ENCODE results near the gene PRPF40B.

PRPF40B gene

DNA sequence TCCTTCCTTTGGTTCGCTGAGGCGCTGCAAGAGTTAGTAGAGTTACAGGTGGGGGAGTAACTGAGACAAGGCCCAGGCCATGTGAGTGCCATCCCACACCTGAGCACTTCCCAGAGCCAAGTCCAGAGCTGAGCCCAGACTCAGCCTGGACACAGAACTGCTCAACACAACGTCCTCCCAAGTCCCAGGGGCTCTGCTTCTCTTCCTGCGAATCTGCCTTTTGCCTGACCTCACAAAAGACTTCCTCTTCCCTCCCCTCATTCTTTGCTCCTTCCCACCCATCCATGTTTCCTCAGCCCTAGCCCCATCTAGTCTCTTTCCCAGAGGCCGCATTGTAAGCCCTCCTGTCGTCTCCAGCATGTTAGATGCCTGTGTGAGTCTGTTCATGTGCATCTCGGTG is 38.8 kb upstream of the PRPF40B start:
- Histone ChIP-seq H3K4ac (ENCODE audit: low read length) (no peak overlapping the region), H3K27ac (replicated peaks; ENCODE audit: low read length) (no peak overlapping the region), H4K8ac (ENCODE audit: low read depth, low read length) (no peak overlapping the region), H3K4me2 (ENCODE audit: insufficient read depth, low read length, poor library complexity, severe bottlenecking) (no peak overlapping the region), H3K23ac (ENCODE audit: low read depth, low read length, poor library complexity) (no peak overlapping the region), H3K9ac (ENCODE audit: low read depth, low read length, poor library complexity) (no peak overlapping the region), H3K14ac (ENCODE audit: low read length) (no peak overlapping the region), H2AK5ac (ENCODE audit: low read depth, low read length) (no peak overlapping the region), H2BK120ac (ENCODE audit: low read depth, low read length) (no peak overlapping the region), H3K79me1 (ENCODE audit: low read depth, low read length) (peaks cover 4% of the 10 kb centered on the region), H3K36me3 (replicated peaks in 1 of 2; ENCODE audit: control insufficient read depth in 2 of 2, insufficient read depth in 2 of 2, low read length in 2 of 2) (peaks cover 4 to 19% of the 10 kb centered on the region in 2 donors), H3K27me3 (ENCODE audit: control insufficient read depth in 3 of 3, insufficient read depth in 3 of 3, low read depth in 1 of 3, low read length in 3 of 3) (no peaks in the 10 kb centered on the region), H3K9me3 (replicated peaks in 1 of 2; ENCODE audit: control insufficient read depth in 2 of 2, insufficient read depth in 1 of 2, low read depth in 1 of 2, low read length in 2 of 2) (no peaks in the 10 kb centered on the region), H2BK15ac (ENCODE audit: low read length) (no peak overlapping the region), H4K91ac (ENCODE audit: low read depth, low read length, poor library complexity) (no peak overlapping the region), H2BK5ac (ENCODE audit: low read length) (no peak overlapping the region), H3K18ac (ENCODE audit: low read length) (no peak overlapping the region), H2BK12ac (ENCODE audit: low read length) (no peak overlapping the region), H3K4me1 (ENCODE audit: control insufficient read depth in 2 of 2, insufficient read depth in 1 of 2, low read depth in 1 of 2, low read length in 2 of 2) (peaks cover 8 to 12% of the 10 kb centered on the region in 2 donors), H3K4me3 (ENCODE audit: low read length in 2 of 2) (no peak overlapping the region), H2AFZ (ENCODE audit: low read length) (no peak overlapping the region)
- DNase-seq (ENCODE audit: low spot score): no peak
- no CpG with 5 or more reads among the region's 7 CpGs for WGBS, 2 donors (ENCODE audit: extremely low coverage in 2 of 2, insufficient read length in 2 of 2, insufficient replicate concordance in 1 of 2)

- Histone ChIP-seq H3K9me3 (replicated peaks in 1 of 2; ENCODE audit: control insufficient read depth in 2 of 2, insufficient read depth in 1 of 2, low read depth in 1 of 2, low read length in 2 of 2) (no peaks in the 10 kb centered on the region), H2BK12ac (ENCODE audit: low read length) (no peak overlapping the region), H2AK5ac (ENCODE audit: low read depth, low read length) (no peak overlapping the region), H2BK15ac (ENCODE audit: low read length) (no peak overlapping the region), H3K4me1 (ENCODE audit: control insufficient read depth in 2 of 2, insufficient read depth in 1 of 2, low read depth in 1 of 2, low read length in 2 of 2) (peaks cover 3 to 6% of the 10 kb centered on the region in 2 donors), H3K18ac (ENCODE audit: low read length) (peak overlapping the region; percentile 8), H3K4me2 (ENCODE audit: insufficient read depth, low read length, poor library complexity, severe bottlenecking) (no peak overlapping the region), H3K14ac (ENCODE audit: low read length) (no peak overlapping the region), H4K8ac (ENCODE audit: low read depth, low read length) (no peak overlapping the region), H3K27me3 (ENCODE audit: control insufficient read depth in 3 of 3, insufficient read depth in 3 of 3, low read depth in 1 of 3, low read length in 3 of 3) (no peaks in the 10 kb centered on the region), H3K4me3 (ENCODE audit: low read length in 2 of 2) (no peak overlapping the region), H3K23ac (ENCODE audit: low read depth, low read length, poor library complexity) (no peak overlapping the region), H3K9ac (ENCODE audit: low read depth, low read length, poor library complexity) (peak overlapping the region; percentile 26), H3K79me1 (ENCODE audit: low read depth, low read length) (peaks cover 4% of the 10 kb centered on the region), H3K4ac (ENCODE audit: low read length) (no peak overlapping the region), H2BK120ac (ENCODE audit: low read depth, low read length) (no peak overlapping the region), H3K36me3 (replicated peaks in 1 of 2; ENCODE audit: control insufficient read depth in 2 of 2, insufficient read depth in 2 of 2, low read length in 2 of 2) (peaks cover 4 to 19% of the 10 kb centered on the region in 2 donors), H4K91ac (ENCODE audit: low read depth, low read length, poor library complexity) (no peak overlapping the region), H2BK5ac (ENCODE audit: low read length) (no peak overlapping the region), H3K27ac (replicated peaks; ENCODE audit: low read length) (no peak overlapping the region), H2AFZ (ENCODE audit: low read length) (no peak overlapping the region)
- DNase-seq (ENCODE audit: low spot score): no peak
- WGBS, 2 donors (ENCODE audit: extremely low coverage in 2 of 2, insufficient read length in 2 of 2, insufficient replicate concordance in 1 of 2): no CpG with 5 or more reads among the region's 16 CpGs
Measured at GRCh38 chr12:49585477-49586459, 37.6 kb upstream of the PRPF40B start.

DNA sequence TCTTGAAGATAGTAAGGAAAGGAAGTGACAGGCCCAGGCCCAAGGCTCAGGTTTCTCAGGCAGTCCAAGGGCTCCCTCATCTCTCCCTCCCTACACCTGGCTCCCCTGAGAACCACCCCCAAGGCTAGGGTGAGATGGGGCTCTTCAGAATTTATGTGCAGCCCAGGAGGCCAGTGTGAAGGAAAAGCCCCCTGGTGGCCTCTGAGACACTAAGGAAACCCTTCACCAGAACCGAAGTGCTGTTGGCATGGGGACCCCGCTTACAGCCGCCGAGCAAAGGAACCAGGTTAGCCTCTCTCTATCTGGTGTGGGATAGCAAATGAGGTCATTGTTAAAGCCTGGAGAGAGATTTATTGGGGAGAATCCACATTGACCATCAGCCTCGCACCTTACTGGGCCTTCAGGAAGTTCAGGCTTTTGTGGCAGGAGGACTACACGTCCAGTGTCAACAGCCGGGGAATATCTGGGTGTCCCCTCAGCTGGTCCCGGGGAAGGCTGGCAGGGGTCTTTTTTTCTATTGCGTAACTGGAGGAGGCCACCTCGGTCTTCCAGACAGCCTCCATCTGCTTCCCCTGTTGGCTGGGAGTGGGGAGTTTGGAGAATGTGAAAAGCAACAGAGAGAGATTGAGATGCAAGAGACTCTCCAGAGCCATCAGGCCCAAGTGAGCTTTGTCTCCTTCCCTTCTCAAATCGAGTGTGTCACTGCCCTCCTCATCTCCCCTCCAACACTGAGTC is 36.0 kb upstream of the PRPF40B start:
- DNase-seq (ENCODE audit: low spot score): no peak
- Histone ChIP-seq H3K4ac (ENCODE audit: low read length) (no peak overlapping the region), H3K9ac (ENCODE audit: low read depth, low read length, poor library complexity) (no peak overlapping the region)

GRCh38 chr12:49588281-49588680 is 35.1 kb upstream of the PRPF40B start:
- Histone ChIP-seq H3K18ac (ENCODE audit: low read length) (no peak overlapping the region), H3K4ac (ENCODE audit: low read length) (no peak overlapping the region), H3K4me2 (ENCODE audit: insufficient read depth, low read length, poor library complexity, severe bottlenecking) (no peak overlapping the region), H2BK15ac (ENCODE audit: low read length) (no peak overlapping the region), H3K9ac (ENCODE audit: low read depth, low read length, poor library complexity) (peak overlapping the region; percentile 9), H3K27me3 (ENCODE audit: control insufficient read depth in 3 of 3, insufficient read depth in 3 of 3, low read depth in 1 of 3, low read length in 3 of 3) (no peaks in the 10 kb centered on the region), H4K8ac (ENCODE audit: low read depth, low read length) (no peak overlapping the region), H3K36me3 (replicated peaks in 1 of 2; ENCODE audit: control insufficient read depth in 2 of 2, insufficient read depth in 2 of 2, low read length in 2 of 2) (peaks cover 4 to 18% of the 10 kb centered on the region in 2 donors), H2BK120ac (ENCODE audit: low read depth, low read length) (no peak overlapping the region), H3K23ac (ENCODE audit: low read depth, low read length, poor library complexity) (no peak overlapping the region), H2AK5ac (ENCODE audit: low read depth, low read length) (no peak overlapping the region), H3K79me1 (ENCODE audit: low read depth, low read length) (peaks cover 4% of the 10 kb centered on the region), H3K4me3 (ENCODE audit: low read length in 2 of 2) (no peak overlapping the region), H2BK5ac (ENCODE audit: low read length) (no peak overlapping the region), H3K14ac (ENCODE audit: low read length) (no peak overlapping the region), H3K27ac (replicated peaks; ENCODE audit: low read length) (no peak overlapping the region), H3K4me1 (ENCODE audit: control insufficient read depth in 2 of 2, insufficient read depth in 1 of 2, low read depth in 1 of 2, low read length in 2 of 2) (no peaks in the 10 kb centered on the region), H4K91ac (ENCODE audit: low read depth, low read length, poor library complexity) (no peak overlapping the region), H3K9me3 (replicated peaks in 1 of 2; ENCODE audit: control insufficient read depth in 2 of 2, insufficient read depth in 1 of 2, low read depth in 1 of 2, low read length in 2 of 2) (no peaks in the 10 kb centered on the region), H2AFZ (ENCODE audit: low read length) (no peak overlapping the region), H2BK12ac (ENCODE audit: low read length) (no peak overlapping the region)
- no CpG with 5 or more reads among the region's 7 CpGs for WGBS, 2 donors (ENCODE audit: extremely low coverage in 2 of 2, insufficient read length in 2 of 2, insufficient replicate concordance in 1 of 2)
- no peak for DNase-seq (ENCODE audit: low spot score)

More for the DNA sequence above, 36.0 kb upstream of the PRPF40B start:
- no peaks in the 10 kb centered on the region for H3K27me3 ChIP-seq (ENCODE audit: control insufficient read depth in 3 of 3, insufficient read depth in 3 of 3, low read depth in 1 of 3, low read length in 3 of 3)
- no peak overlapping the region for H3K4me3 ChIP-seq (ENCODE audit: low read length in 2 of 2)
- H4K91ac ChIP-seq (ENCODE audit: low read depth, low read length, poor library complexity): no peak overlapping the region
- no peak overlapping the region for H3K18ac ChIP-seq (ENCODE audit: low read length)
- no peak overlapping the region for H2BK12ac ChIP-seq (ENCODE audit: low read length)
- no CpG with 5 or more reads among the region's 11 CpGs for WGBS, 2 donors (ENCODE audit: extremely low coverage in 2 of 2, insufficient read length in 2 of 2, insufficient replicate concordance in 1 of 2)
- H4K8ac ChIP-seq (ENCODE audit: low read depth, low read length): no peak overlapping the region
- no peak overlapping the region for H2BK5ac ChIP-seq (ENCODE audit: low read length)
- H3K27ac ChIP-seq (replicated peaks; ENCODE audit: low read length): no peak overlapping the region
- H3K9me3 ChIP-seq (replicated peaks in 1 of 2; ENCODE audit: control insufficient read depth in 2 of 2, insufficient read depth in 1 of 2, low read depth in 1 of 2, low read length in 2 of 2): no peaks in the 10 kb centered on the region
- H3K14ac ChIP-seq (ENCODE audit: low read length): no peak overlapping the region
- H3K36me3 ChIP-seq (replicated peaks in 1 of 2; ENCODE audit: control insufficient read depth in 2 of 2, insufficient read depth in 2 of 2, low read length in 2 of 2): peaks cover 4 to 19% of the 10 kb centered on the region in 2 donors
- peak overlapping the region; percentile 1 for H3K23ac ChIP-seq (ENCODE audit: low read depth, low read length, poor library complexity)
- no peak overlapping the region for H2AK5ac ChIP-seq (ENCODE audit: low read depth, low read length)
- no peak overlapping the region for H2AFZ ChIP-seq (ENCODE audit: low read length)
- no peak overlapping the region for H2BK120ac ChIP-seq (ENCODE audit: low read depth, low read length)
- no peak overlapping the region for H3K4me2 ChIP-seq (ENCODE audit: insufficient read depth, low read length, poor library complexity, severe bottlenecking)
- no peaks in the 10 kb centered on the region for H3K4me1 ChIP-seq (ENCODE audit: control insufficient read depth in 2 of 2, insufficient read depth in 1 of 2, low read depth in 1 of 2, low read length in 2 of 2)
- H3K79me1 ChIP-seq (ENCODE audit: low read depth, low read length): peaks cover 4% of the 10 kb centered on the region
- no peak overlapping the region for H2BK15ac ChIP-seq (ENCODE audit: low read length)

Measured in neuronal stem cell (in vitro differentiated cells).